ENCODE results near the gene QPCTL. TPM values are rescaled to one million over a fixed set of nuclear protein-coding genes. Genes with fewer than 3 reads are reported as not detected.

The QPCTL gene
- total and polyA plus RNA-seq, 9 of the 15 experiments (the other 6 are each of a cell fraction or from before 2014, with no cell fraction given), result 0.99 to 31.3 (median 12.7) TPM

DNA sequence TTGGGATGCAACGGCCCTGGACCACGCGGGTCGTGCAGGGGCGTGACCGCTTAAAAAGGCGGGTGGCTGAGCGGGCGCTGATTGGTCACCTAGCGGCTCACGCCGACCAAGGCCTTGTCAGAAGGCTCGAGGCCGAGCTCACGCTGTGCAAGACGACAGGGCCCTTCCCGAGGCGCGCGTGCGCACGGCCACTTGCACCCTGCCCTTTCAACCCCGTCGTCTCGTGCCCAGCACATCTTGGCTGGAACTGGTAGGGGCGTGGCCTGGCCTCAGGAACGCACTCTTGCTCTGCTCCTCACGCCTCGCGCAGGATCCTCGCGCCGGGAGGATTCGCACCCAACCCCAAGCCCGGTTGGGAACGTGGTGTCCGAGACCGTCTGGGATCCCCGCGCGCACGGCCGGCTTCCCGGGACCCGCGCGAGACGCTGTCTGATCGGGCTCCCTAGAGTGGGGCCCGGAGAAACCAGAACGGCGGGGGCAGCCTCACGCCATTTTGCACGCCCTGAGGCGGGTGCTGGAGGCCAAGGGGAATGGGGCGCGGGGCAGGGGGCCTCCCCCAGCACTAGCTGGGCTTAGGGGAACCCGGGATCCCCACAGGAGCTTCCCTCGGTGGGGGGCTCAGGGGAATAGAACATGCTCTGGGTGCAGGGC is 40.8 kb downstream of the QPCTL start, which contains the start of gene MEIOSIN:
MEIOSIN (plus strand) TSS at position 280 of the 651 bp plus-strand sequence. CDS start 1,938 bp downstream, outside the sequence.
- Histone ChIP-seq H3K9ac (ENCODE audit: insufficient read depth in 1 of 2, low read depth in 2 of 2, low read length in 2 of 2) (no peak within 1 kb of the TSS), H3K4me1 (replicated peaks in 1 of 2; ENCODE audit: control insufficient read depth in 2 of 2, insufficient read depth in 2 of 2, low read length in 2 of 2) (peaks cover 17 to 45% of the 10 kb centered on the region in 2 experiments), H3K27ac (ENCODE audit: extremely low read depth, low read depth, low read length) (0 out of 3 replicates have a peak within 1 kb of the TSS, but pooled peaks have one; percentile 10), H3K27me3 (ENCODE audit: control insufficient read depth in 2 of 2, insufficient read depth in 2 of 2, low read length in 2 of 2) (no peaks in the 10 kb centered on the region), H2AFZ (ENCODE audit: low read depth, low read length) (peak within 1 kb of the TSS; percentile 38), H3K9me1 (ENCODE audit: control insufficient read depth, insufficient read depth, low read length) (no peaks in the 10 kb centered on the region), H3K4me2 (ENCODE audit: insufficient read depth, low read length) (no peak within 1 kb of the TSS), H4K20me1 (replicated peaks; ENCODE audit: control insufficient read depth, insufficient read depth, low read length) (peaks cover 5% of the 10 kb centered on the region; the same call in 1 of the 2 replicates), H3K79me2 (ENCODE audit: control insufficient read depth, insufficient read depth, low read length) (peaks cover 25% of the 10 kb centered on the region), H3K36me3 (ENCODE audit: control insufficient read depth, insufficient read depth, low read length) (no peaks in the 10 kb centered on the region), H3K9me3 (replicated peaks; ENCODE audit: control insufficient read depth, insufficient read depth, low read depth, low read length) (no peaks in the 10 kb centered on the region), H3K4me3 (no peak within 1 kb of the TSS)
- CTCF ChIA-PET (ENCODE audit: low intra/inter-chr PET ratio), result interaction anchor here (0.6 kb wide), 1 partner anchor 1050 kb away, joined by 3 read pairs; no protein-coding TSS in a partner anchor
- DNase-seq (ENCODE audit: extremely low read depth in 1 of 4, low spot score in 3 of 4), result no peak
- 93% methylated on average over 29 of the region's 59 CpGs for WGBS (ENCODE audit: insufficient coverage, low coverage, missing lambda C conversion rate)
- in situ Hi-C loops (cut with MboI) (no loop called here), intact Hi-C loops (cut with micrococcal nuclease) (no loop called here)
- TF ChIP-seq RHOXF2B (CRISPR knock-in tag; conservative IDR thresholded peaks at IDR 0.05) (no peak), FOXJ2 (tag; IDR thresholded peaks at IDR 0.05) (no peak)
- TF ChIP-seq, protein P1, sequence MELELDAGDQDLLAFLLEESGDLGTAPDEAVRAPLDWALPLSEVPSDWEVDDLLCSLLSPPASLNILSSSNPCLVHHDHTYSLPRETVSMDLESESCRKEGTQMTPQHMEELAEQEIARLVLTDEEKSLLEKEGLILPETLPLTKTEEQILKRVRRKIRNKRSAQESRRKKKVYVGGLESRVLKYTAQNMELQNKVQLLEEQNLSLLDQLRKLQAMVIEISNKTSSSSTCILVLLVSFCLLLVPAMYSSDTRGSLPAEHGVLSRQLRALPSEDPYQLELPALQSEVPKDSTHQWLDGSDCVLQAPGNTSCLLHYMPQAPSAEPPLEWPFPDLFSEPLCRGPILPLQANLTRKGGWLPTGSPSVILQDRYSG (tag; conservative IDR thresholded peaks at IDR 0.05; ENCODE audit: low read depth), result no peak
- TF ChIP-seq, protein P2, sequence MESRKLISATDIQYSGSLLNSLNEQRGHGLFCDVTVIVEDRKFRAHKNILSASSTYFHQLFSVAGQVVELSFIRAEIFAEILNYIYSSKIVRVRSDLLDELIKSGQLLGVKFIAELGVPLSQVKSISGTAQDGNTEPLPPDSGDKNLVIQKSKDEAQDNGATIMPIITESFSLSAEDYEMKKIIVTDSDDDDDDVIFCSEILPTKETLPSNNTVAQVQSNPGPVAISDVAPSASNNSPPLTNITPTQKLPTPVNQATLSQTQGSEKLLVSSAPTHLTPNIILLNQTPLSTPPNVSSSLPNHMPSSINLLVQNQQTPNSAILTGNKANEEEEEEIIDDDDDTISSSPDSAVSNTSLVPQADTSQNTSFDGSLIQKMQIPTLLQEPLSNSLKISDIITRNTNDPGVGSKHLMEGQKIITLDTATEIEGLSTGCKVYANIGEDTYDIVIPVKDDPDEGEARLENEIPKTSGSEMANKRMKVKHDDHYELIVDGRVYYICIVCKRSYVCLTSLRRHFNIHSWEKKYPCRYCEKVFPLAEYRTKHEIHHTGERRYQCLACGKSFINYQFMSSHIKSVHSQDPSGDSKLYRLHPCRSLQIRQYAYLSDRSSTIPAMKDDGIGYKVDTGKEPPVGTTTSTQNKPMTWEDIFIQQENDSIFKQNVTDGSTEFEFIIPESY (CRISPR knock-in tag; IDR thresholded peaks at IDR 0.05), result peak; percentile 97
- no TSS peak for BruUV-seq (replicated peaks)
- no peak for FAIRE-seq
- no peak for ATAC-seq
- POLR2A ChIA-PET, result interaction anchor here (0.6 to 3.8 kb wide), 2 partner anchors 17 to 39 kb away, joined by 3 to 16 read pairs; no protein-coding TSS in a partner anchor

Data from K562 (cell line).